Peyer's patch (tissue), 4 donors: ENCODE results near the gene CCDC9B.

Experiments used
- POLR2A ChIP-seq, 2 donors: fragments of 450-650 bp; IDR thresholded peaks; one replicate each; pipeline ENCODE4 v1.5.1; 2017; ENCODE audit warnings: antibody characterized with exemption in 2 of 2, mild to moderate bottlenecking in 2 of 2, moderate library complexity in 2 of 2
- TF ChIP-seq, protein P1 (sequence below), 6 experiments: fragments of 450-650 bp in 4 of 6; fragments of 200-600 bp in 2 of 6; sonication (generic) in 1 of 6; IDR thresholded peaks; one replicate each; pipeline ENCODE4 v1.5.1; 2017 to 2019; ENCODE audit warnings: antibody characterized with exemption in 6 of 6, mild to moderate bottlenecking in 3 of 6, moderate library complexity in 1 of 6

DNA sequence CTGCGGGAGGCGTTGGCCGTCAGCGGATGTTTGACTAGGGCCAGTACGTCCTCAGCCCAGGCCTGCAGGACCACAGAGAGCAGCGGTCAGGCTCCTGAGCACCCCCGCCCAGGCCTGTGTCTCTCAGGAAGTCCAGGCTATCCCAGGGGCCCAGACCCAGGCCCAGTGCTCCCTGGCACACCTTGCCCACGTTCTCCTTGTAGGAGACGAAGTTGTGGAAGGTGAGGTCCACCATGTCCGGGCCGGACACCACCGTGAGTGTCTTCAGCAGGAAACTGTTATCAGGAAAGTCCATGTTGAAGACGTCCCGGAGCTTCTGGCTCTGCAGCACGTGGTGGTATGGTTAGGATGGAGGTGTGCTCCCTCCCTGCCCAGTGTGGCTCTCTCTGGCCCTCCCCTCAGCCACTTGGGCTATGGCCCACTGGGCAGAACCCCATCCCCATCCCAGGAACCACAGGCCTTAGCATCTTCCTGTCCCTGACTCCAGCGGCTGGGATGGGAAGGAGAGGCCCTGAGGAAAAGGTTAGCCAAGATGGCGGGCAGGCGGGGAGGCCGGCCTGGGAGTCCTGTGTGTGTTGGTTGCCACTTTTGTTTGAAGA lies 38.4 kb downstream of the CCDC9B start:
- TF ChIP-seq POLR2A (IDR thresholded peaks at IDR 0.05): no peak
- TF ChIP-seq, protein P1, sequence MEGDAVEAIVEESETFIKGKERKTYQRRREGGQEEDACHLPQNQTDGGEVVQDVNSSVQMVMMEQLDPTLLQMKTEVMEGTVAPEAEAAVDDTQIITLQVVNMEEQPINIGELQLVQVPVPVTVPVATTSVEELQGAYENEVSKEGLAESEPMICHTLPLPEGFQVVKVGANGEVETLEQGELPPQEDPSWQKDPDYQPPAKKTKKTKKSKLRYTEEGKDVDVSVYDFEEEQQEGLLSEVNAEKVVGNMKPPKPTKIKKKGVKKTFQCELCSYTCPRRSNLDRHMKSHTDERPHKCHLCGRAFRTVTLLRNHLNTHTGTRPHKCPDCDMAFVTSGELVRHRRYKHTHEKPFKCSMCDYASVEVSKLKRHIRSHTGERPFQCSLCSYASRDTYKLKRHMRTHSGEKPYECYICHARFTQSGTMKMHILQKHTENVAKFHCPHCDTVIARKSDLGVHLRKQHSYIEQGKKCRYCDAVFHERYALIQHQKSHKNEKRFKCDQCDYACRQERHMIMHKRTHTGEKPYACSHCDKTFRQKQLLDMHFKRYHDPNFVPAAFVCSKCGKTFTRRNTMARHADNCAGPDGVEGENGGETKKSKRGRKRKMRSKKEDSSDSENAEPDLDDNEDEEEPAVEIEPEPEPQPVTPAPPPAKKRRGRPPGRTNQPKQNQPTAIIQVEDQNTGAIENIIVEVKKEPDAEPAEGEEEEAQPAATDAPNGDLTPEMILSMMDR (IDR thresholded peaks at IDR 0.05): no peak
